Measurements from ENCODE around the gene HJV. TPM values are rescaled to one million over a fixed set of nuclear protein-coding genes. Genes with fewer than 3 reads are reported as not detected.
"Not testable (repeated sequence)": the region's sequence is repeated elsewhere in the genome, so short reads cannot be mapped to it uniquely, and the experiment has no call there.

The HJV gene, protein sequence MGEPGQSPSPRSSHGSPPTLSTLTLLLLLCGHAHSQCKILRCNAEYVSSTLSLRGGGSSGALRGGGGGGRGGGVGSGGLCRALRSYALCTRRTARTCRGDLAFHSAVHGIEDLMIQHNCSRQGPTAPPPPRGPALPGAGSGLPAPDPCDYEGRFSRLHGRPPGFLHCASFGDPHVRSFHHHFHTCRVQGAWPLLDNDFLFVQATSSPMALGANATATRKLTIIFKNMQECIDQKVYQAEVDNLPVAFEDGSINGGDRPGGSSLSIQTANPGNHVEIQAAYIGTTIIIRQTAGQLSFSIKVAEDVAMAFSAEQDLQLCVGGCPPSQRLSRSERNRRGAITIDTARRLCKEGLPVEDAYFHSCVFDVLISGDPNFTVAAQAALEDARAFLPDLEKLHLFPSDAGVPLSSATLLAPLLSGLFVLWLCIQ
- total RNA-seq, result not detected
- long read RNA-seq, result 0 reads

DNA sequence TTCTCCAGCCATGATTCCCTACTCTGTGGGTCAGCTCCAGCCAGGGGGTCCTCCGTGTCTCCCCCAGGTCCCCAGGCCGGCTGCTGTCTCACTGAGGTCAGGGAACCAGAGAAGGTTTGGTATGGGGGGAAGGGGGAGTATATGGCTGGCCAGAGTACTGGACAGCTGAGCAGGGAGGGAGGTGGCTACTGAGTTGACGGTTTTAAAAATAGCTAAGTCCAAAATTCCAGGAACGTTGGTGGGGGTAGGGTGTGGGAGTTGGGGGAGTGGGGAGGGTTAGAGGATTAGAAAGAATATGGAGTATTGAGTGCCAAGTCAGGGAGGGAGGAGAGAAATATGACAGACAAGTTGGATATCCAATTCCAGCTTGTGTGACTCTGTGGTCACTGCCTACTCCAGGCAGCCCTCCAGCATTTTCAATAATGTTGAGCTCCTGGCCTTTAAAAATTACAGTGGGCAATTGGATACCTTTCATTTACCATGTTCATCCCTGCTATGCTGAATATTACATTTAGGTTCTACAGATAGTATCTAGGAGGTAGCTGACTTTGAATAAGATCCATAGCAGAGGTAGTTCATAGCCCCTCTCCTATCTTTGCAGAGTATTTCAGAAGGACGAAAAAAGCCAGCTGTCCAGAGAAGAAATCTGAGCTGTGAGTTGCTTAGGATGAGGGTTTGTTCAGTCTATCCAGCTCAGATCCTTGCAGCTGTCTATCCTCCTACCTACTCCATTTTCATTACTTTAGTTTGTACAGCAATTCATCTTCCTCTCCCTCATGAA is at the start of gene HJV:
TSS of gene HJV (minus strand) at position 114 of the 781 bp plus-strand sequence. CDS start 1,504 bp downstream, outside the sequence.
- TF ChIP-seq, protein P1, sequence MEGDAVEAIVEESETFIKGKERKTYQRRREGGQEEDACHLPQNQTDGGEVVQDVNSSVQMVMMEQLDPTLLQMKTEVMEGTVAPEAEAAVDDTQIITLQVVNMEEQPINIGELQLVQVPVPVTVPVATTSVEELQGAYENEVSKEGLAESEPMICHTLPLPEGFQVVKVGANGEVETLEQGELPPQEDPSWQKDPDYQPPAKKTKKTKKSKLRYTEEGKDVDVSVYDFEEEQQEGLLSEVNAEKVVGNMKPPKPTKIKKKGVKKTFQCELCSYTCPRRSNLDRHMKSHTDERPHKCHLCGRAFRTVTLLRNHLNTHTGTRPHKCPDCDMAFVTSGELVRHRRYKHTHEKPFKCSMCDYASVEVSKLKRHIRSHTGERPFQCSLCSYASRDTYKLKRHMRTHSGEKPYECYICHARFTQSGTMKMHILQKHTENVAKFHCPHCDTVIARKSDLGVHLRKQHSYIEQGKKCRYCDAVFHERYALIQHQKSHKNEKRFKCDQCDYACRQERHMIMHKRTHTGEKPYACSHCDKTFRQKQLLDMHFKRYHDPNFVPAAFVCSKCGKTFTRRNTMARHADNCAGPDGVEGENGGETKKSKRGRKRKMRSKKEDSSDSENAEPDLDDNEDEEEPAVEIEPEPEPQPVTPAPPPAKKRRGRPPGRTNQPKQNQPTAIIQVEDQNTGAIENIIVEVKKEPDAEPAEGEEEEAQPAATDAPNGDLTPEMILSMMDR (IDR thresholded peaks at IDR 0.05), result no peak
- no peak within 1 kb of the TSS for H3K4me3 ChIP-seq
- no peaks in the 10 kb centered on the region for H3K9me3 ChIP-seq
- peaks cover 20% of the 10 kb centered on the region for H3K27me3 ChIP-seq (ENCODE audit: low read depth)
- DNase-seq (no peak), ATAC-seq (no peak)
- peaks cover 8% of the 10 kb centered on the region for H3K4me1 ChIP-seq
- H3K27ac ChIP-seq, result no peak within 1 kb of the TSS
- no peaks in the 10 kb centered on the region for H3K36me3 ChIP-seq
- intact Hi-C loops (cut with DNase I), result no loop called here

DNA sequence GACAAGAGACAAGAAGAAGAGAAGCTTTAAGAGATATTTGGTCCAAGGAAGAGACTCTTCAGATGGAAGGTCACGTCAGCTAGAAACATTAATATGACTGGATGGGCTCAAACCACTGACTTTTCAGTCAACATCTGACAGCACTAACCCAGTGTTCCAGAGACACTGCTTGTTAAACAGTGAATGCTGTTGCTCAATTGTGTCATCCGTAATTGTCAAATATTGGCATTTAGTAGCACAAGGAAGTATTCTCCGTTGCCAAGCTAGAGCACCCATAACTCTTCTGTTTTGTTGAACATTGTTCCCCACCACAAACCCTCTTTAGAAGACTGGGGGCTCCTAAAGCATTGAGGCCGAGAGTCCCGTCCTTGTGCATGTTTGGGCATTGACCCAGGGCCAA is 37.6 kb upstream of the HJV start:
- intact Hi-C loops (cut with DNase I); H3K4me1 ChIP-seq; H3K27ac ChIP-seq; H3K9me3 ChIP-seq; H3K27me3 ChIP-seq (ENCODE audit: low read depth); H3K4me3 ChIP-seq; ATAC-seq; DNase-seq; H3K36me3 ChIP-seq: not testable (repeated sequence)

DNA sequence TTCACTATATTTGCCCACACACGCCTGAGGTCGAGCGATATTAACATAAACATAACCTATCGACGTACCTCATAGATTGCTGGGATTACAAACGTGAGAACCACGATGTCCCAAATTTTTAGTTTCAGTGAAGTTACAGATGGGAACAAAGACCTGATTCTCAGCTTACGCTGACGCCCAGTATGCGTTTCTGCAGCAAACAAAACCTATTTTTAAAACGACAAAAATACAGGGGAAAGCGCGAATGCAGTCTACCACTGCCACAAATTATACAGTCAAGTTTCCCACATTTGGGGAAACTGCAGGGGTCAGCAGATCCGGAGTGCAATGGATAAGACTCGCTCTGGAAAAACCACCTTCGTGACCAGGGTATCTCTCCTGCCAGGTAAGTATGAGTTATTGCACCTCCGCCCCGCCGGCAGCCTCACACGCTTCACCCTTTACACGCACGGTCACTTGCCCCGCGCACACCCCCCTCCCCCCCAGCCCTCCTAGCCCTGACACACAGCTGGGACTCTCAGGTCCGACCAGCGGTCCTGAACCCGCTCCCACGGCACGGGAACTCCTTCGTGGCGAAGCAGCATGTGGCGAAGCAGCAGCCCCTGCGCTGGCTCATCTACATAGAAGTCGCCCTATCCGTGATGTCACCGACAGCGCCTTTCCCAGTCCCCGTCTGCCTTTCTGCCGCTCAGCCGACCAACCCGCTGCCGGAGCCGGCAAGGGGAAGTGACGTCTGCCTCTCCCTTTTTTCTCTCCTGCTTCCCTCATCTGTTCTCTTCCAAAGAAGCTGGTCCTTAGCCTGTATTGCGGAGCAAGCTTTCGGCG is 30.5 kb upstream of the HJV start:
- H3K36me3 ChIP-seq; H3K9me3 ChIP-seq; intact Hi-C loops (cut with DNase I); H3K4me1 ChIP-seq; H3K27me3 ChIP-seq (ENCODE audit: low read depth): not testable (repeated sequence)
- Histone ChIP-seq H3K4me3 (peak overlapping the region; percentile 44), H3K27ac (peak overlapping the region; percentile 83)
- DNase-seq (peak; percentile 89), ATAC-seq (peak; percentile 97)

DNA sequence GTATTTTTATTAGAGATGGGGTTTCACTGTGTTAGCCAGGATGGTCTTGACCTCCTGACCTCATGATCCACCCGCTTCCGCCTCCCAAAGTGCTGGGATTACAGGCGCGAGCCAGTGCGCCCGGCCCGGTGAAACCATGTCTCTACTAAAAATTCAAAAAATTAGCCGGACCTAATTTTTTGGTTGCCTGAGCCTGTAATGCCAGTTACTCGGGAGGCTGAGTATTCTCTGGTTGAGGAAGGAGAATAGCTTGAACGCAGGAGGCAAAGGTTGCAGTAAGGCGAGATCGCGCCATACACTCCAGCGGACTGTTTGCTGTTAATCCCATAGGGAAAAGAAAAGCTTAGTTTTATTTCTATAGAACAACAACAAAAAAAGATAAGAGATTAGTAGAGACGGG is 29.9 kb upstream of the HJV start:
- DNase-seq (no peak), ATAC-seq (peak; percentile 13 to 35)
- Histone ChIP-seq H3K27ac (peak overlapping the region; percentile 83), H3K27me3 (ENCODE audit: low read depth) (no peaks in the 10 kb centered on the region), H3K9me3 (no peaks in the 10 kb centered on the region), H3K36me3 (no peaks in the 10 kb centered on the region), H3K4me3 (peak overlapping the region; percentile 44), H3K4me1 (no peaks in the 10 kb centered on the region)
- TF ChIP-seq, protein P1 (IDR thresholded peaks at IDR 0.05), result no peak
- intact Hi-C loops (cut with DNase I), result no loop called here

DNA sequence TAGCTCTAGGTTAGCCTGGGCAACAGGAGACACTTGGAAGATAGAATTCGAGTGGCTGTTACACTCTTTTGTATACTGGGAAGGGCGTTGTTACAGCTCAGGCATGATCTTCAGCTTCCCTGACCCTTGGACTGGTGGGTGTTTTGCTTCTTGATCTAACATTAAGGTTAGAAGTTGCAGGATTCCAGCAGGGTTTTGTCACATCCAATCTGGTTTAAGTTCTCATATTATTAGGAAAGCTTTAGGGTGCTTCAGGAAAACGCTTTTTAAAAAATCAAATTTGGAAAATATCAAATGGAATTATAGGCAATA is 29.1 kb upstream of the HJV start:
- ATAC-seq; H3K4me3 ChIP-seq; H3K27me3 ChIP-seq (ENCODE audit: low read depth); H3K27ac ChIP-seq; H3K9me3 ChIP-seq; intact Hi-C loops (cut with DNase I); H3K36me3 ChIP-seq; DNase-seq; H3K4me1 ChIP-seq: not testable (repeated sequence)

DNA sequence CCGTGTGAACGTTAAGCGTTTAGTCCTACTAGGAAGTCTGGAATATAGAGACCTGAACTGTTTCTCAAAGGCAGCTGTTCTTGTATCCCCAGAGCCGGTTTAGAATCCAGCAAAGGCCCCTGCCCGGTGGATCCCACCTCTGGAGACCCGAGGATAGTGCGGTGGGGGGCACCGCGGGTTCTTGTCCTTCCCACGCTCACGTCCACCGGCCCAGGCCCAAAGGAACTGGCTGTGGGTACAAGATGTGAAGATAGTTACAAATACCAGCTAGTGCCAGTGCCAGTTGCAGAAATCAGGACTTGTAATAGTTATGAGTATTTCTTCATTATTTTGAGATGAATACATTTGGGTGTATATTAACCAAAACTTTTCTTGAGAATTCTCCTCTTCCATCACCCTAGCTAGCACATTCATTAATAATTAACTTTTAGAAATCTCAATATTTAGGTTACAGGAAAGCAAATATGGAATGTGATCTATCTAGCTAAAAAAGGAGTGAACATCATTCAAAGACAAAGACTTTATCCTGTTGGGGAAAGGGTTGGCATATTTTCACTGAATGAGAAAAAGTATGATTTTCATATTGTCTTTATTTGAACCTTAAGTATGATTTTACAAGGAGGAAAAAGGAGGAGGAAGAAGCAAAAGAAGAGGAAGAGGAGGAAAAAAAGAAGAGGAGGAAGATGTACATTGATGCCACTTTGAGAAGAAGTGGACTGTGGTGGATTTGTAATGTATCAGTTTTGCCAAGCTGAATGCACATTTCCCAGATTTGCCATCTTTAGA is 28.5 kb upstream of the HJV start:
- intact Hi-C loops (cut with DNase I); ATAC-seq: not testable (repeated sequence)

DNA sequence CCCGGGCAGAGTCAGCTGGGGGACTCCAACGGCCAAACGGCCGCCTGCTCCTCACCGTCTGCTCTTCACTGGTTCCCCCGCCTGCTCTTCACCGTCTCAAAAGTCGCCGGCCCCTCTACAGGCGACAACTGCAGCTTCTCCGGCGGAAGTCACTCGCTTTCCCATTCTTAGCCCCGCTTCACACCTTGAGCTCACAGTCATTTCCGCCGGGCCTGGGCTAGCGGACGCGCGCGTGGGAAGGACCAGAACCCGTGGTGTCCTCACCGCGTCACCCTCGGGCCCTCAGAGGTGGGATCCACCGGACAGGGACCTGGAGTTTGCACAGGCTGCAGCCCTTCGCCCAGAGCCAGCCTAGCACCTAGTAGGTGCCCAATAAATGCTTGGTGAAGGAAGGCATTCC is 27.9 kb upstream of the HJV start:
- H3K27me3 ChIP-seq (ENCODE audit: low read depth), result no peaks in the 10 kb centered on the region
- TF ChIP-seq, protein P1 (IDR thresholded peaks at IDR 0.05), result no peak
- H3K36me3 ChIP-seq, result no peaks in the 10 kb centered on the region
- H3K27ac ChIP-seq, result no peak overlapping the region
- no peaks in the 10 kb centered on the region for H3K4me1 ChIP-seq
- DNase-seq, result no peak
- H3K9me3 ChIP-seq, result no peaks in the 10 kb centered on the region
- no peak overlapping the region for H3K4me3 ChIP-seq
- no peak for ATAC-seq
- intact Hi-C loops (cut with DNase I), result no loop called here

More for the DNA sequence above, 28.5 kb upstream of the HJV start:
- not testable (repeated sequence) for H3K36me3 ChIP-seq; DNase-seq; H3K4me3 ChIP-seq; H3K9me3 ChIP-seq; H3K27me3 ChIP-seq (ENCODE audit: low read depth); H3K27ac ChIP-seq; H3K4me1 ChIP-seq

DNA sequence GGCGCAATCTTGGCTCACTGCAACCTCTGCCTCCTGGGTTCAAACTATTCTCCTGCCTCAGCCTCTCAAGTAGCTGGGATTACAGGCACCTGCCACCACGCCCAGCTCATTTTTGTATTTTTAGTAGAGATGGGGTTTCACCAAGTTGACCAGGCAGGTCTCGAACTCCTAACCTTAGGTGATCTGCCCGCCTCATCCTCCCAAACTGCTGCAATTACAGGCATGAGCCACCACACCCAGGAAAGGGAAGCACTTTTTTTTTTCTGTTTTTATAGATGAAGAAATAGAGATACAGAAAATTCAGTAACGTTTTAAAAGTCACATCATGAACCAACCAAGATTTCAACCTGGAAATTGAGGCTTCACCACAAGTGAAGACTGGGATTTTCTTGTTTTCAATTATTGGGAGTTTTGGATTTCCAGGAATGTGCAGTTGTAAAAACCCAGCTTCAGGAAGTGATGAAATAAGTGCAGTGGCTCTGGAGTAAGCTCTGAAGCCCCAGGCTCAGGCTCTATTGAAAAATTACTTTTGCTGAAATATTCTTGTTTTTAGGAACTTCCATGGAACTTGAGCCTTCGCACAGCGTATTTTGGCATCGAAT is 27.1 kb upstream of the HJV start:
- DNase-seq; H3K36me3 ChIP-seq; intact Hi-C loops (cut with DNase I): not testable (repeated sequence)

More for the DNA sequence above, 27.1 kb upstream of the HJV start:
- H3K4me3 ChIP-seq; H3K9me3 ChIP-seq; H3K27ac ChIP-seq; ATAC-seq; H3K4me1 ChIP-seq; H3K27me3 ChIP-seq (ENCODE audit: low read depth): not testable (repeated sequence)
